ENCODE measurements around the gene CDK6.
A peak's percentile ranks its signal among the peaks of the same experiment; 100 is the strongest.

CDK6 gene

GRCh38 chr7:92811158-92811557 is 25.2 kb downstream of the CDK6 start:
- no peak for DNase-seq (ENCODE audit: low spot score)
- in situ Hi-C loops (cut with MboI; ENCODE audit: low sequenced_read_pairs, unreplicated experiment) = loop anchor here (10.0 kb wide), 1 partner anchor 176 kb away; no protein-coding TSS in a partner anchor

GRCh38 chr7:92809760-92810573 is 26.4 kb downstream of the CDK6 start:
- in situ Hi-C loops (cut with MboI; ENCODE audit: low sequenced_read_pairs, unreplicated experiment) = loop anchor here (10.0 kb wide), 1 partner anchor 175 kb away; no protein-coding TSS in a partner anchor
- no peak for TF ChIP-seq CTCF (IDR thresholded peaks at IDR 0.05; ENCODE audit: borderline replicate concordance, control extremely low read depth, extremely low read depth, insufficient read depth, missing control alignments)
- DNase-seq (ENCODE audit: low spot score) = peak; percentile 45

More at GRCh38 chr7:92811158-92811557, 25.2 kb downstream of the CDK6 start:
- TF ChIP-seq CTCF (IDR thresholded peaks at IDR 0.05; ENCODE audit: borderline replicate concordance, control extremely low read depth, extremely low read depth, insufficient read depth, missing control alignments) = no peak

GRCh38 chr7:92809397-92809759 is 27.0 kb downstream of the CDK6 start:
- no peak for DNase-seq (ENCODE audit: low spot score)
- no peak for TF ChIP-seq CTCF (IDR thresholded peaks at IDR 0.05; ENCODE audit: borderline replicate concordance, control extremely low read depth, extremely low read depth, insufficient read depth, missing control alignments)
- in situ Hi-C loops (cut with MboI; ENCODE audit: low sequenced_read_pairs, unreplicated experiment) = no loop called here

GRCh38 chr7:92808635-92809034 is 27.7 kb downstream of the CDK6 start:
- TF ChIP-seq CTCF (IDR thresholded peaks at IDR 0.05; ENCODE audit: borderline replicate concordance, control extremely low read depth, extremely low read depth, insufficient read depth, missing control alignments) = no peak
- in situ Hi-C loops (cut with MboI; ENCODE audit: low sequenced_read_pairs, unreplicated experiment) = no loop called here
- no peak for DNase-seq (ENCODE audit: low spot score)

GRCh38 chr7:92808006-92808405 is 28.4 kb downstream of the CDK6 start:
- DNase-seq (ENCODE audit: low spot score) = no peak
- no peak for TF ChIP-seq CTCF (IDR thresholded peaks at IDR 0.05; ENCODE audit: borderline replicate concordance, control extremely low read depth, extremely low read depth, insufficient read depth, missing control alignments)
- in situ Hi-C loops (cut with MboI; ENCODE audit: low sequenced_read_pairs, unreplicated experiment) = no loop called here

GRCh38 chr7:92806496-92806895 is 29.9 kb downstream of the CDK6 start:
- DNase-seq (ENCODE audit: low spot score) = no peak
- TF ChIP-seq CTCF (IDR thresholded peaks at IDR 0.05; ENCODE audit: borderline replicate concordance, control extremely low read depth, extremely low read depth, insufficient read depth, missing control alignments) = no peak
- in situ Hi-C loops (cut with MboI; ENCODE audit: low sequenced_read_pairs, unreplicated experiment) = no loop called here

Measured in GM13976 (cell line).